Panc1 (cell line): ENCODE measurements around the gene IMPG1. TPM values are rescaled to one million over a fixed set of nuclear protein-coding genes. Genes with fewer than 3 reads are reported as not detected.

Experiments used
- ATAC-seq: fragments of 200-7000 bp; cut with Tn5 transposase; 2 replicates; pipeline ENCODE4 v1.9.1; 2020; ENCODE audit warnings: mild to moderate bottlenecking, moderate library complexity
- BruUV-seq: library from RNA; stranded (reverse); fragments of 400-500 nt; replicated peaks from 2 replicates; lab custom pipeline; 2021; lab: Mats Ljungman, UMichigan
- CTCF ChIA-PET: fragments of 300-600 bp; sonication (Branson Sonifier 250); formaldehyde crosslinking; loops from one replicate; lab custom pipeline; 2022; ENCODE audit warnings: antibody characterized with exemption; lab: Charles Lee
- POLR2A ChIA-PET: fragments of 300-600 bp; sonication (Branson Sonifier 250); formaldehyde crosslinking; loops from one replicate; lab custom pipeline; 2022; ENCODE audit warnings: antibody characterized with exemption; lab: Charles Lee
- DNase-seq: peaks from one replicate; pipeline ENCODE4 v3.0.0-alpha.2; 2010; ENCODE audit warnings: low read depth, low spot score
- H3K27ac ChIP-seq: 2 replicates; pipeline ENCODE4 v1.5.1; 2011; ENCODE audit warnings: mild to moderate bottlenecking, low read length, inconsistent platforms
- H3K27me3 ChIP-seq: fragments of 200-500 bp; sonication (Bioruptor generic); 2 replicates; pipeline ENCODE4 v1.6.0; 2014; ENCODE audit warnings: low read length, inconsistent platforms; ENCODE audit not compliant: control insufficient read depth, insufficient read depth
- H3K36me3 ChIP-seq: fragments of 200-500 bp; sonication (Bioruptor generic); 2 replicates; pipeline ENCODE4 v1.5.1; 2014; ENCODE audit warnings: inconsistent platforms, mild to moderate bottlenecking, low read length, moderate library complexity; ENCODE audit not compliant: control insufficient read depth, insufficient read depth
- H3K4me1 ChIP-seq: 2 replicates; pipeline ENCODE4 v1.5.1; 2011; ENCODE audit warnings: inconsistent platforms, mild to moderate bottlenecking, low read length, moderate library complexity; ENCODE audit not compliant: control insufficient read depth, insufficient read depth
- H3K4me3 ChIP-seq, 2 experiments: 2 replicates each; pipeline ENCODE4 v1.5.1; 2011 to 2012; ENCODE audit warnings: low read depth in 2 of 2, low read length in 2 of 2, mild to moderate bottlenecking in 2 of 2, inconsistent platforms in 1 of 2, moderate library complexity in 1 of 2
- H3K9me3 ChIP-seq: fragments of 200-500 bp; sonication (Bioruptor generic); 2 replicates; pipeline ENCODE4 v1.5.1; 2014; ENCODE audit warnings: low read depth, mild to moderate bottlenecking, inconsistent platforms, low read length, moderate library complexity; ENCODE audit not compliant: control insufficient read depth, insufficient read depth
- POLR2AphosphoS5 ChIP-seq: IDR thresholded peaks from 2 replicates; pipeline ENCODE4 v1.6.1; 2012; ENCODE audit warnings: mild to moderate bottlenecking, low read depth, low read length, moderate library complexity
- SIN3A ChIP-seq: IDR thresholded peaks from 2 replicates; pipeline ENCODE4 v1.6.1; 2012; ENCODE audit warnings: low read depth, mild to moderate bottlenecking, low read length, moderate library complexity, borderline replicate concordance; ENCODE audit not compliant: insufficient read depth
- TCF7L2 ChIP-seq: IDR thresholded peaks from 2 replicates; pipeline ENCODE4 v1.6.1; 2011; ENCODE audit warnings: mild to moderate bottlenecking, low read depth, low read length, inconsistent platforms
- in situ Hi-C: cut with HindIII; loops from 2 replicates; pipeline ENCODE4 v1.10.0; 2016; ENCODE audit warnings: low sequenced_read_pairs, low pct_unique_long_range_greater_than_20kb
- intact Hi-C: fragments of 100-400 bp; cut with micrococcal nuclease; formaldehyde crosslinking; loops from one replicate; pipeline ENCODE4 v1.10.0; 2022; ENCODE audit not compliant: unreplicated experiment
- total RNA-seq: library from RNA; stranded (reverse); gene quantifications from one replicate; pipeline ENCODE4 v1.2.1, GENCODE V29; 2021; ENCODE audit not compliant: unreplicated experiment
- TF ChIP-seq, protein P1 (sequence below): fragments of 450-650 bp; IDR thresholded peaks from 2 replicates; pipeline ENCODE4 v1.5.1; 2017; ENCODE audit warnings: mild to moderate bottlenecking
- TF ChIP-seq, protein P2 (sequence below), 2 experiments: IDR thresholded peaks; 2 replicates each; pipeline ENCODE4 v1.6.1; 2011 to 2012; ENCODE audit warnings: low read depth in 2 of 2, control low read depth in 1 of 2, low read length in 1 of 2, mild to moderate bottlenecking in 1 of 2, moderate library complexity in 1 of 2; ENCODE audit not compliant: insufficient read depth in 1 of 2

IMPG1 gene
- total RNA-seq, 1 experiment from 2014 or later: not detected

DNA sequence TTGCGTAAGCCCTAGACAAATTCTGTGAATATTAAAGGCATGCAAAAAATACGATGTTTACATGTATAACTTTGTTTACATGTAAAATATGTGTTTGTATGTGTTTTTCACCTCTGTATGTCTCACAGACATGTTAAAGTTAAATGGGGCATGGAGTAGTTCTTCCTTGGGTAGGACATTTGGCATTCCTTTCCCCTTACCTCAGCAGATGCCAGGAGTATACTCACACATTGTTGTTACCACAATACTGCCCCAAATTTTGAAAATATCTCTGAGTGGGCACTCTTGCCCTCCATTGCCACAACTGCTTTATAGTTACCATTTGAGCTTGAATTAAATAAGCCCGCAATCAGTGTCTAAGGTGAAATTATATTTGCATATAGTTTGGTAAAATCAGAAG lies 175.9 kb downstream of the IMPG1 start:
- intact Hi-C loops: no loop called here
- no peak for DNase-seq
- in situ Hi-C loops: no loop called here

DNA sequence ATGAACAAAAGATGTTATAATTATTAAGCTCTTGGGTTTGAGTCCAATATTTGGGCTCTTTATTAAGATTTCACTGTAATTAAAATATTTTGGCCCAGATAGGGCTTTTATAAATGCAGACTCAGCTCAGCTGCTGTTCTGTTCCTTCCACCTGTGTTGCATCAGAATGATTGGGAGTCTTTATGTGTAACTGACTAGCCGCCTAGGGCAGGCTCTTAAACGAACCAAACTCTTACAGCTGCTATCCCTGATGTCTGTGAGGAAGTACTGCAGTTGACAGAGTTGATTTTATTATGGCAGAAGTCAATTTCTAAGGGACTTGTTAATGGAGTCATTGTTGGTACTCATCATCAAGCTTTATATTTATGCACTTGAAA lies 178.7 kb downstream of the IMPG1 start:
- no peak overlapping the region for H3K4me3 ChIP-seq
- H3K9me3 ChIP-seq: no peaks in the 10 kb centered on the region; the same call in 1 of the 2 replicates
- TF ChIP-seq POLR2AphosphoS5: no peak
- TF ChIP-seq, protein P1, sequence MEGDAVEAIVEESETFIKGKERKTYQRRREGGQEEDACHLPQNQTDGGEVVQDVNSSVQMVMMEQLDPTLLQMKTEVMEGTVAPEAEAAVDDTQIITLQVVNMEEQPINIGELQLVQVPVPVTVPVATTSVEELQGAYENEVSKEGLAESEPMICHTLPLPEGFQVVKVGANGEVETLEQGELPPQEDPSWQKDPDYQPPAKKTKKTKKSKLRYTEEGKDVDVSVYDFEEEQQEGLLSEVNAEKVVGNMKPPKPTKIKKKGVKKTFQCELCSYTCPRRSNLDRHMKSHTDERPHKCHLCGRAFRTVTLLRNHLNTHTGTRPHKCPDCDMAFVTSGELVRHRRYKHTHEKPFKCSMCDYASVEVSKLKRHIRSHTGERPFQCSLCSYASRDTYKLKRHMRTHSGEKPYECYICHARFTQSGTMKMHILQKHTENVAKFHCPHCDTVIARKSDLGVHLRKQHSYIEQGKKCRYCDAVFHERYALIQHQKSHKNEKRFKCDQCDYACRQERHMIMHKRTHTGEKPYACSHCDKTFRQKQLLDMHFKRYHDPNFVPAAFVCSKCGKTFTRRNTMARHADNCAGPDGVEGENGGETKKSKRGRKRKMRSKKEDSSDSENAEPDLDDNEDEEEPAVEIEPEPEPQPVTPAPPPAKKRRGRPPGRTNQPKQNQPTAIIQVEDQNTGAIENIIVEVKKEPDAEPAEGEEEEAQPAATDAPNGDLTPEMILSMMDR: no peak
- no peak for TF ChIP-seq TCF7L2
- TF ChIP-seq, protein P2, sequence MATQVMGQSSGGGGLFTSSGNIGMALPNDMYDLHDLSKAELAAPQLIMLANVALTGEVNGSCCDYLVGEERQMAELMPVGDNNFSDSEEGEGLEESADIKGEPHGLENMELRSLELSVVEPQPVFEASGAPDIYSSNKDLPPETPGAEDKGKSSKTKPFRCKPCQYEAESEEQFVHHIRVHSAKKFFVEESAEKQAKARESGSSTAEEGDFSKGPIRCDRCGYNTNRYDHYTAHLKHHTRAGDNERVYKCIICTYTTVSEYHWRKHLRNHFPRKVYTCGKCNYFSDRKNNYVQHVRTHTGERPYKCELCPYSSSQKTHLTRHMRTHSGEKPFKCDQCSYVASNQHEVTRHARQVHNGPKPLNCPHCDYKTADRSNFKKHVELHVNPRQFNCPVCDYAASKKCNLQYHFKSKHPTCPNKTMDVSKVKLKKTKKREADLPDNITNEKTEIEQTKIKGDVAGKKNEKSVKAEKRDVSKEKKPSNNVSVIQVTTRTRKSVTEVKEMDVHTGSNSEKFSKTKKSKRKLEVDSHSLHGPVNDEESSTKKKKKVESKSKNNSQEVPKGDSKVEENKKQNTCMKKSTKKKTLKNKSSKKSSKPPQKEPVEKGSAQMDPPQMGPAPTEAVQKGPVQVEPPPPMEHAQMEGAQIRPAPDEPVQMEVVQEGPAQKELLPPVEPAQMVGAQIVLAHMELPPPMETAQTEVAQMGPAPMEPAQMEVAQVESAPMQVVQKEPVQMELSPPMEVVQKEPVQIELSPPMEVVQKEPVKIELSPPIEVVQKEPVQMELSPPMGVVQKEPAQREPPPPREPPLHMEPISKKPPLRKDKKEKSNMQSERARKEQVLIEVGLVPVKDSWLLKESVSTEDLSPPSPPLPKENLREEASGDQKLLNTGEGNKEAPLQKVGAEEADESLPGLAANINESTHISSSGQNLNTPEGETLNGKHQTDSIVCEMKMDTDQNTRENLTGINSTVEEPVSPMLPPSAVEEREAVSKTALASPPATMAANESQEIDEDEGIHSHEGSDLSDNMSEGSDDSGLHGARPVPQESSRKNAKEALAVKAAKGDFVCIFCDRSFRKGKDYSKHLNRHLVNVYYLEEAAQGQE (IDR thresholded peaks at IDR 0.05; ENCODE audit: insufficient read depth in 1 of 2, low read depth in 2 of 2, low read length in 1 of 2): no peak
- no peak for TF ChIP-seq SIN3A
- H3K4me1 ChIP-seq: no peaks in the 10 kb centered on the region
- in situ Hi-C loops: no loop called here
- CTCF ChIA-PET: interaction anchor here (0.6 to 1.0 kb wide), 4 partner anchors 10 to 1694 kb away, joined by 3 to 8 read pairs (median 3); no protein-coding TSS in a partner anchor
- H3K27me3 ChIP-seq: no peaks in the 10 kb centered on the region
- intact Hi-C loops: no loop called here
- POLR2A ChIA-PET: no interaction called here
- no TSS peak for BruUV-seq
- H3K27ac ChIP-seq: no peak overlapping the region
- DNase-seq: no peak
- peaks cover 2% of the 10 kb centered on the region; the same call in 1 of the 2 replicates for H3K36me3 ChIP-seq
- no peak for ATAC-seq

More for the DNA sequence above, 175.9 kb downstream of the IMPG1 start:
- Histone ChIP-seq H3K27ac (no peak overlapping the region), H3K4me3 (no peak overlapping the region), H3K4me1 (no peaks in the 10 kb centered on the region), H3K9me3 (no peaks in the 10 kb centered on the region; the same call in 1 of the 2 replicates), H3K27me3 (no peaks in the 10 kb centered on the region), H3K36me3 (peaks cover 2% of the 10 kb centered on the region; the same call in 1 of the 2 replicates)
- CTCF ChIA-PET: no interaction called here
- no peak for TF ChIP-seq SIN3A
- TF ChIP-seq TCF7L2: no peak
- no peak for ATAC-seq
- POLR2A ChIA-PET: no interaction called here
- BruUV-seq: no TSS peak

DNA sequence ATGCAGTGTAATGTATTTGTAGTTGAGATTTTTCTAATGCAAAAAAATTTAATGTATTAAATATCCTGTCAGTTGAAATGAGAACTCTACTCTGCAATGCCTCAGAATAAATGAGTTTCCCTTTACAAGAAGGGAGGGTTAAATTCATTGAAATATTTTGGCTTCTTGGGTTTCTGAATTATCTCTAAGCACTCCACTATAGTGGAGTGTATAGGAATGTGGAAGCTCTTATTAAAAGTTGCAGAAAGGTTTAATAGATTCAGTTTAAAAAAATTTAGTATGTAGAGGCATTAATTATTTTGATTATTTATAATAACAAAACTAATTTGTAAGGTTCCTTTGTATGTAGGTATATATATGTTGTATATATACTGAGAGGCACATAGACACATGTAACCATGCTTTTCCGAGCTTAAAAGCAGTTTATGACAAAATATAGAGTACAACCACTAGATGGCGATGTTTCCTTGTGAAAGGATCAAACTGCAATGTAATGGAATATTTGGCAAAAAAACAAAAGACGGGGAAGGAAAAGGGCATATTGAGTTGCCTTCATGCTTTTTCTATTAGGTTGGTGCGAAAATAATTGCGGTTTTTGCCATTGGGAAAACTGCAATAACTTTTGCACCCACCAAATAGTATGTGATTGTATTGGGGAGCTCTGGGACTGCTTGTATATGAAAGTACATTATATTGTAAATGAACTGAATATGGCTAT lies 179.2 kb downstream of the IMPG1 start:
- no peaks in the 10 kb centered on the region for H3K4me1 ChIP-seq
- no peaks in the 10 kb centered on the region for H3K27me3 ChIP-seq
- ATAC-seq (peak; percentile 77), DNase-seq (peak; percentile 25)
- H3K9me3 ChIP-seq: no peaks in the 10 kb centered on the region
- ChIA-PET POLR2A (no interaction called here), CTCF (interaction anchor here (0.6 to 1.0 kb wide), 7 partner anchors 9 to 1695 kb away, joined by 3 to 5 read pairs (median 3); no protein-coding TSS in a partner anchor)
- no peak for TF ChIP-seq POLR2AphosphoS5
- TF ChIP-seq SIN3A: no peak
- TF ChIP-seq, protein P2 (IDR thresholded peaks at IDR 0.05; ENCODE audit: insufficient read depth in 1 of 2, low read depth in 2 of 2, low read length in 1 of 2): no peak
- no peak for TF ChIP-seq TCF7L2
- TF ChIP-seq, protein P1: peak; percentile 72; the same call in 1 of the 2 replicates
- H3K36me3 ChIP-seq: peaks cover 2% of the 10 kb centered on the region; the same call in 1 of the 2 replicates
- in situ Hi-C loops: no loop called here
- no peak overlapping the region for H3K27ac ChIP-seq
- intact Hi-C loops: no loop called here
- no peak overlapping the region for H3K4me3 ChIP-seq
- no TSS peak for BruUV-seq
